Measurements from ENCODE around the gene DDX1.

GRCh38 chr2:15544227-15544626 lies 47.4 kb upstream of the DDX1 start:
- TF ChIP-seq EZH2 (IDR thresholded peaks at IDR 0.05) (no peak), CTCF (IDR thresholded peaks at IDR 0.05) (no peak), EZH2phosphoT487 (IDR thresholded peaks at IDR 0.05) (no peak)

All from neural progenitor cell (in vitro differentiated cells).